Ovary (tissue), 3 donors: Measurements from ENCODE around the gene SMIM23.

Experiments used
- CTCF ChIP-seq, 3 donors: fragments of 450-650 bp in 2 of 3; fragments of 200-600 bp in 1 of 3; IDR thresholded peaks; one replicate each; pipeline versions ENCODE4 v1.5.1 to v1.8.0; 2016 to 2022; ENCODE audit warnings: antibody characterized with exemption in 3 of 3, mild to moderate bottlenecking in 1 of 3
- EP300 ChIP-seq: sonication (generic); formaldehyde crosslinking; IDR thresholded peaks from one replicate; pipeline ENCODE4 v1.6.1; 2017; ENCODE audit warnings: antibody characterized with exemption
- POLR2A ChIP-seq: fragments of 450-650 bp; IDR thresholded peaks from one replicate; pipeline ENCODE4 v1.6.1; 2017; ENCODE audit warnings: antibody characterized with exemption, mild to moderate bottlenecking, moderate library complexity
- donor health status: DM: no; HTN: no; CAD: no.

DNA sequence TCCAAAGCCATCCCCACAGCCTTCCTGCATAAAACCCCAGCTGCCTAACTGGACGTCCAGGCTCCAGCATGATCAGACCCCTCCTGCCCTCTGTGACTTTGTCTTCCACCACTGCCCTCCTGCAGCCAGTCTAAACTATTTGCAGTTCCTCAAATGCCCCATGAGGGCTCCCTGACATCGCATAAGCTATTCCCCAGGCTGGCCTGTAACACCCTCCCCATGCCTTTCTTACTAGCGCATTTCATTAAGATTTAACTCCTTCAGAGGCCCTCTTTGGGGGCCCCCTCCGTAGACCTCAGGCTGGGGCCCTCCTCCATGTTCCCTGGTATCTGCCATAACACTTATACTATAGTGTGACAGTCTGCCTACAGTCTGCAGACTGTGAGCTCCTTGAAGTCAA lies 15.5 kb upstream of the SMIM23 start:
- TF ChIP-seq CTCF (IDR thresholded peaks at IDR 0.05) (no peak), EP300 (no peak), POLR2A (no peak)
